Measurements from ENCODE around the gene FOXL2.
"Not testable (repeated sequence)": the region's sequence is repeated elsewhere in the genome, so short reads cannot be mapped to it uniquely, and the experiment has no call there.

FOXL2 gene

DNA sequence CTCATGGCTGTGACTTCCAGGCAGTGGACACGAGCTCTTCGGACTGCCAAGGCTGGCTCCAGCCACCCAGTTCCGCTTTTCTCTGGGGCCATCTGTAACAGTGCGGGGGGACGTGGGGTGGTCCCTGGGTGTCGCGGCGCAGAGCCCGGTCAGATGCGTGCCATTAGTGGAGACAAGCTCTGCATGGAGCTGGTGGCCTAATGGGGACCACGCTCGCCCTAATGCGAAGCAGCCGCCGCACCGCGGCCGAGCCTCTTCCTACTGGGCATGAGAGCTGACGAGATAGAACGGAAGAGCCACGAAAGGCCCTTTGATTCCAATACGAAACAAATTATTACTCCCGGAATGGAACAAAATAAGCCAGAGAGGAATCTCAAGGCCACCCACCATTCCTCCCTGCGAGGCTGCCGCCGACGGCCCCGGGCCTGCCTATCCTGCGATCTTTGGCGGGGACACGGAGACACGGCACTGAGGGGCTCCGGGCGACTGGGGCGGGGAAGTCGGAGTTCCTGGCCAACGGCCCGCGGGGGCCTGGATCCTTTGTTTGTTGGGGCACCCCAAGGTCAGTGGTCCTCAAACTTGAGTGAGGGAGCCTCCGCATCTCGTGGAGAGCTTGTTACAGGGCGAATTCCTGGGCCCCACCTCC is 18.1 kb downstream of the FOXL2 start:
- CTCF ChIA-PET: interaction anchor here (1.0 to 20.3 kb wide), 6 partner anchors 8 to 512 kb away, joined by 3 to 731 read pairs (median 181); partner anchors contain the start of gene CEP70
- no peak for DNase-seq (ENCODE audit: low read depth, low spot score)
- POLR2A ChIA-PET: no interaction called here
- TF ChIP-seq, protein P1, sequence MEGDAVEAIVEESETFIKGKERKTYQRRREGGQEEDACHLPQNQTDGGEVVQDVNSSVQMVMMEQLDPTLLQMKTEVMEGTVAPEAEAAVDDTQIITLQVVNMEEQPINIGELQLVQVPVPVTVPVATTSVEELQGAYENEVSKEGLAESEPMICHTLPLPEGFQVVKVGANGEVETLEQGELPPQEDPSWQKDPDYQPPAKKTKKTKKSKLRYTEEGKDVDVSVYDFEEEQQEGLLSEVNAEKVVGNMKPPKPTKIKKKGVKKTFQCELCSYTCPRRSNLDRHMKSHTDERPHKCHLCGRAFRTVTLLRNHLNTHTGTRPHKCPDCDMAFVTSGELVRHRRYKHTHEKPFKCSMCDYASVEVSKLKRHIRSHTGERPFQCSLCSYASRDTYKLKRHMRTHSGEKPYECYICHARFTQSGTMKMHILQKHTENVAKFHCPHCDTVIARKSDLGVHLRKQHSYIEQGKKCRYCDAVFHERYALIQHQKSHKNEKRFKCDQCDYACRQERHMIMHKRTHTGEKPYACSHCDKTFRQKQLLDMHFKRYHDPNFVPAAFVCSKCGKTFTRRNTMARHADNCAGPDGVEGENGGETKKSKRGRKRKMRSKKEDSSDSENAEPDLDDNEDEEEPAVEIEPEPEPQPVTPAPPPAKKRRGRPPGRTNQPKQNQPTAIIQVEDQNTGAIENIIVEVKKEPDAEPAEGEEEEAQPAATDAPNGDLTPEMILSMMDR (IDR thresholded peaks at IDR 0.05; ENCODE audit: insufficient read depth, low read length, missing control alignments): no peak
- no peak overlapping the region for H3K4me3 ChIP-seq (ENCODE audit: low read depth, low read length)

DNA sequence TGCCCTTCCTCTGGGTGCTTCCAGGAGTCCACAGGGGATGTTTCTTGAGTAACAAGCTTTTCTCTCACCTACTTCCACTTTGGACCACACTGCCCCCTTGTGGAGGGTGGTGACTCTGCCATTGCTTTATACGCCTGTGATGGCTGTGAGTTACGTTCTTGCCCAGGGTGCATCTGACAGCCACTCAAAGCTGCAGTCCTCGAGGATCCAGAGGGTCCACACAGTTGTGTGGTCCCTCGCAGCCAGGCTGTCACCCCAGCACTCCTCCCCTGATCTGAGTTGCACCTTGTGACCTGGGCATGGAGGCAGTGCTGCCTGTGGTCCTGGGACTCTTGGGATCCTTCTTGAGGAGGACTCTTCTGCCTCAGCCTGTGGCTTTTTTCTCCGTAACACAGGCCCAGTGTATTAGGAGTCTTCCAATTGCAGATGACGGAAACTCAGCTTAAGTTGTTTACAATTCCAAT is 23.4 kb downstream of the FOXL2 start:
- DNase-seq (ENCODE audit: low read depth, low spot score): no peak
- H3K4me3 ChIP-seq (ENCODE audit: low read depth, low read length): no peak overlapping the region
- ChIA-PET CTCF (interaction anchor here (0.6 to 20.3 kb wide), 94 partner anchors 9 to 857 kb away, joined by 3 to 731 read pairs (median 4); partner anchors contain the start of genes CEP70, ESYT3, FAIM and FOXL2), POLR2A (no interaction called here)
- TF ChIP-seq, protein P1 (IDR thresholded peaks at IDR 0.05; ENCODE audit: insufficient read depth, low read length, missing control alignments): peak; percentile 85

DNA sequence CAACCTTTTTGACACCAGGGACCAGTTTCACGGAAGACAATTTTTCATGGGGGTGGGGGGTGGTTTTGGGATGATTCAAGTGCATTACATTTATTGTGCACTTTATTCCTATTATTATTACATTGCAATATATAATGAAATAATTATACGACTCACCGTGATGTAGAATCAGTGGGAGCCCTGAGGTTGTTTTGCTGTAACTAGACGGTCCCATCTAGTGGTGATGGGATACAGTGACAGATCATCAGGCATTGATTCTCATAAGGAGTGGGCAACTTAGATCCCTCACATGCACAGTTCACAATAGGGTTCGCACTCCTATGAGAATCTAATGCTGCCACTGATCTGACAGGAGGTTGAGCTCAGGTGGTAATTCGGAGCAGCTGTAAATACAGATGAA is 24.5 kb downstream of the FOXL2 start:
- DNase-seq (ENCODE audit: low read depth, low spot score); H3K4me3 ChIP-seq (ENCODE audit: low read depth, low read length): not testable (repeated sequence)
- TF ChIP-seq, protein P1 (IDR thresholded peaks at IDR 0.05; ENCODE audit: insufficient read depth, low read length, missing control alignments): peak; percentile 9
- POLR2A ChIA-PET: interaction anchor here (1.0 to 1.6 kb wide), 2 partner anchors 228 to 329 kb away, joined by 5 to 8 read pairs; partner anchors contain the start of gene CEP70
- CTCF ChIA-PET: interaction anchor here (0.8 to 20.3 kb wide), 35 partner anchors 8 to 614 kb away, joined by 3 to 731 read pairs (median 7); partner anchors contain the start of genes CEP70, ESYT3, FOXL2 and FOXL2NB

DNA sequence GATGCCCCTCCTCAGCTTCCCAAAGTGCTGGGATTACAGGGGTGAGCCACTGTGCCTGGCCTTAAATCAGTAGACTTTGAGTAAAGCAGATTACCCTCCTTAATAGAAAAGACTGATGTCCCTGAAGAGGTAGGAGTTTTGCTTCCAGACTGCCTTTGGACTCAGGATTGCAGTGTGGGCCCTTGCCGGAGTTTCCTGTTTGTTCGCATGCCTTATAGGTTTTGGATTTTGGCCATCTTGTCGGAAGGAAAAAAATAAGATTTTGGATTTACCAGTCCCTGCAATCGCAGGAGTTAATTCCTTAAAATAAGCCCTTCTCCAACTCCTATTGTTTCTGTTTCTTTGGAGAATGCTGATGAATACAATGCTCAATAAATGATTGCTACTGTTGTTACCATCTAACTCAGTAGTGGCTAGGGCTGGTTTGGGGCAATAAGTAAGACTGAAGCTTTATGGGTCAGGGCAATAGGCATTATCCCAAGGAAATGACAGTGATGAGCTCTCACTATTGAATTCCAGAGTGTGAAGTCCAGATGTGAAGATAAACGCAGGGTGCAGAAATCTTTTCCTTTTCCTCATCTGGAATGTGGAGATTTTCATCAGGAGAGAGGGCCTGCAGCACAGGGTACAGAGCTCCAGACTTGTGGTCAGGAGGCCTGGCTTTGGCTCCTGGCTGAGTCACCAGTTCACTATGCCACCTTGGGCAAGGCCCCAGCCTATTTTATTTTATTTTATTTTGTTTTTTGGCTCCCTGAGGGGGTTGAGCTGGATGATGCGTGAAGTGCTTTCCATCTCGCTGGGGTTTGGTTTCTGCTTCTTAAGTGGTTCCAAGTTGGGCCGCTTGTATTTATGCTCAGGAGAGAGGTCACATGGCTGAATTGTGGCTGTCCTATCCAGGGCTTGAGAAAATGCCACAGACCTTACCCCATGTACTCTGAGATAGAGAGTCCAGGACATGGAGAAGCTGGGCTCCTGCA is 25.3 kb downstream of the FOXL2 start:
- DNase-seq (ENCODE audit: low read depth, low spot score): peak; percentile 63
- ChIA-PET CTCF (interaction anchor here (1.1 to 20.3 kb wide), 18 partner anchors 9 to 503 kb away, joined by 3 to 731 read pairs (median 11); partner anchors contain the start of genes CEP70, FOXL2 and FOXL2NB), POLR2A (interaction anchor here (1.0 to 1.6 kb wide), 2 partner anchors 227 to 328 kb away, joined by 5 to 8 read pairs; partner anchors contain the start of gene CEP70)
- TF ChIP-seq, protein P1 (IDR thresholded peaks at IDR 0.05; ENCODE audit: insufficient read depth, low read length, missing control alignments): no peak
- no peak overlapping the region for H3K4me3 ChIP-seq (ENCODE audit: low read depth, low read length)

DNA sequence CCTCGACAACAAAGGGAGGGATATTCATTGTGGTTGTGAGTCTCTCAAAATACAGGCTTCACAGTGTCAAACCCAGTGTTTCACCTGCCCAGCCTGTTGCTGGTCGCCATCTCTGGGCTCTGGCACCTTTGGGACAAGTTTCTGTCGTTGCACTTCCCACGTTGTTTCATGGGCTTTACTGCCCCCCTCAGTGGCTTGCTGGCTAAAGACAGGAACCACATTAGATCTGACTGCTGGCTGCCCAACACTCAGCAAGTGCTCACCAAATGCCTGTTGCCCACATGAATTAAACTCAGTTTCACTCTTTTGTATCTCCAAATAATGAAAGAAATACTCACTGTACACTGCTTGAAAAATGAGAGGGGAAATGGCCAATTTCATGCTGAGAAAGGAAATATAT is 27.6 kb downstream of the FOXL2 start:
- ChIA-PET CTCF (interaction anchor here (0.6 to 20.3 kb wide), 8 partner anchors 13 to 502 kb away, joined by 3 to 731 read pairs (median 48); partner anchors contain the start of gene CEP70), POLR2A (no interaction called here)
- no peak for DNase-seq (ENCODE audit: low read depth, low spot score)
- TF ChIP-seq, protein P1 (IDR thresholded peaks at IDR 0.05; ENCODE audit: insufficient read depth, low read length, missing control alignments): no peak
- H3K4me3 ChIP-seq (ENCODE audit: low read depth, low read length): no peak overlapping the region

Measured in AG04449 (cell line).